Activated naive CD4-positive, alpha-beta T cell treated with anti-CD3 and anti-CD28 coated beads, Interleukin-2, amount 50 U/mL, for 72 hours (primary cell): ENCODE measurements around the gene FBLIM1. TPM values are rescaled to one million over a fixed set of nuclear protein-coding genes. Genes with fewer than 3 reads are reported as not detected.
"Not testable (repeated sequence)": the region's sequence is repeated elsewhere in the genome, so short reads cannot be mapped to it uniquely, and the experiment has no call there.

Source experiments
- ATAC-seq, 2 donors: fragments of 150-1000 bp; cut with Tn5 transposase; 2 replicates each; pipeline ENCODE4 v1.10.0; 2021; ENCODE audit warnings: mild to moderate bottlenecking in 2 of 2, moderate library complexity in 2 of 2
- DNase-seq, 2 donors: peaks; one replicate each; pipeline ENCODE4 v3.0.0; 2021 to 2022; ENCODE audit warnings: low spot score in 2 of 2
- H3K27ac Mint-ChIP-seq, 2 donors: one replicate each; pipeline ENCODE4 v1.8.0; 2022; ENCODE audit warnings: mild to moderate bottlenecking in 2 of 2, mixed read lengths in 2 of 2
- H3K36me3 Mint-ChIP-seq, 2 donors: one replicate each; pipeline ENCODE4 v1.8.0; 2022; ENCODE audit warnings: mixed read lengths in 2 of 2
- H3K9me3 Mint-ChIP-seq, 2 donors: one replicate each; pipeline ENCODE4 v1.8.0; 2022; ENCODE audit warnings: mixed read lengths in 2 of 2
- total RNA-seq, 2 donors: library from RNA; stranded (reverse); gene quantifications; one replicate each; pipeline ENCODE4 v1.2.3, GENCODE V29; 2022

Gene FBLIM1
- total RNA-seq, 2 donors from 2014 or later: 0.21 TPM; not detected in 1

DNA sequence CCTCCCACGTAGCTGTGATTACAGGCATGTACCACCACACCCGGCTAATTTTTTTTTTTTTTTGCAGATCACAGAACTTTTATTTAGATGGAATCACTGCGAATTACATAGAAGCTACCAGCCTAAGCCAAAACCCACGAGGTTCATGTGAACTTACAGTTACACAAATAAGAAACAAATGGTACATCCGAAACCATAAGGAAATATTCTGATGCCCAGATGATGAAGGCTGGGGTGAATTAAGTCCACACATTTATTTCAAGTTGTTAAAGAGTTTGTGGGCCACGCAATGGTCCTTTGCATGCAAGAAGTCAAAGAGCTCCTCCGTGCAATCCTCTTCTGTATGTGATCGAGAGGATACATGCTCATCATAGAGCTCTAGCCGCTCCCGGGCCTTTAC lies 48.5 kb downstream of the FBLIM1 start:
- ATAC-seq: no peak
- H3K9me3 Mint-ChIP-seq: no peaks in the 10 kb centered on the region
- no peak for DNase-seq
- no peaks in the 10 kb centered on the region for H3K36me3 Mint-ChIP-seq
- no peak overlapping the region for H3K27ac Mint-ChIP-seq

DNA sequence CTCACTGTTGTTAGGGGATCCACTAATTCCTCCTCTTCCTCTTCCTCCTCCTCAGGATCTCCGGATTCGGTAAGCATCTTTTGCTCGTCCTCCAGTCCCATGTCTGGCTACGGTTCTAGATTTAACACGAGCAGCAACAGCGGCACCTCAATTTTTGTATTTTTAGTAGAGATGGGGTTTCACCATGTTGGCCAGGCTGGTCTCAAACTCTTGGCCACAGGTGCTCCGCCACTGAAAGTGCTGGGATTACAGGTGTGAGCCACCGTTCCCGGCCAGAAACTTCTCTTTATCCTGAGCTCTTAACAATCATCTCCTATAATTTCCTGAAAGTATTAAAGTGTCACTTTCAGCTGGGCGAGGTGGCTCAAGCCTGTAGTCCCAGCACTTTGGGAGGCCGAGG lies 49.0 kb downstream of the FBLIM1 start, which contains the start of gene UQCRHL:
UQCRHL (minus strand) TSS at position 101 of the 400 bp plus-strand sequence; CDS start at position 101, 0 bp downstream.
- H3K36me3 Mint-ChIP-seq, H3K27ac Mint-ChIP-seq, H3K9me3 Mint-ChIP-seq, ATAC-seq, DNase-seq: not testable (repeated sequence)

DNA sequence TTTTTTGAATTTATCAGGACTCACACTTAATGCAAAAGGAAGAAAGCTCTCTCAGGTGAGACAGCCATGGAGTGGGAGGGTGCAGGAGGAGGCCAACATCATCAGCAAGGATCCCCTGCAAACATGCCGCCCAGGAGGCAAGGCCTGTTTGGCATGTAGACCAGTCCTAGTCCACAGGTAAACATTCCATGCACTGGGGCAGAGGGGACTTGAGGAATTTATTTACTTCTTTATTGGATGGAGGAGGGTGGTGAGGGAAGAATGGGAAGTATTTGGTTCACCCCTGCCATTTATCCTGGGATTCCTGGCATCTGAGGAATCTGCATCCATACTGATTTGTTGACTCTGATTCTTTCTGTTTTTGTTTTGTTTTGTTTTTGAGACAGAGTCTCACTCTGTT lies 50.4 kb downstream of the FBLIM1 start:
- H3K36me3 Mint-ChIP-seq: no peaks in the 10 kb centered on the region
- DNase-seq (no peak), ATAC-seq (no peak)
- no peak overlapping the region for H3K27ac Mint-ChIP-seq
- H3K9me3 Mint-ChIP-seq: no peaks in the 10 kb centered on the region

DNA sequence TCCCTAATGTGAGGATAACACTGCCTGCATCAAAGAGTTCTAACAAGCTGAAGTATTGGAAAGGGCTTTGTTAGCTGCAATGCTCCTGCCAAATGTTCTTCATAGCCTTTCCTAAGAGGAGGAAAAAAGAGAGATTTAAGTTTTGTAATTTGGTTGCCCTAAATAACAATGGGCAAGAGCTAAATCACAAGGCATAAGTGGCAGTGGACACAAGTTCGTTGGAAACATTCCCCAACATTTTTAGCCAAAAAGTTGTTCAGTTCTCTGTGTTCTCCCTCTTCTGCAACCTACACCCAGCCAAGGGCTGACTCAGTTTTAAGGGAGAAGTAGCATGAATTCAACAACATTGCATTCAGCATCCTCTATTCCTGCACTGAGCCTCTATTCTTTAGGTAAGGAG lies 51.5 kb downstream of the FBLIM1 start:
- Mint-ChIP-seq H3K36me3 (no peaks in the 10 kb centered on the region), H3K9me3 (no peaks in the 10 kb centered on the region), H3K27ac (no peak overlapping the region)
- ATAC-seq (no peak), DNase-seq (no peak)

DNA sequence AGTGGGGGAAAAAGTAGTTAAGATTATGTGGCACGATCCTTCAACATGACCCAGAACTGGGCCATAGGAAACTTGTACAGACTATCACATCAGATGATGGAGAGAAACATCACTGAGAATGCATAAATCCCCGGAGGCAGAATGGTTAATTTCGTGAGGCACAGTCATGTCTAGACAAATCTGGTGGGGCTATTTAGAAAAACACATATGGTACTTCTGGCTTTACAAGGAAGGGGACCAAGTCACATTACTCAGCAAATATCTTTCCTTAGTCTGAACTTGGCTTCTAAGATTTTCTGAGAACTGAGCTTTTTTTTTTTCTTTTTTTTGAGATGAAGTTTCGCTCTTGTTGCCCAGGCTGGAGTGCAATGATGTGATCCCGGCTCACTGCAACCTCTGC lies 58.1 kb downstream of the FBLIM1 start:
- ATAC-seq: no peak
- Mint-ChIP-seq H3K9me3 (no peaks in the 10 kb centered on the region), H3K36me3 (no peaks in the 10 kb centered on the region), H3K27ac (no peak overlapping the region)
- DNase-seq: no peak

DNA sequence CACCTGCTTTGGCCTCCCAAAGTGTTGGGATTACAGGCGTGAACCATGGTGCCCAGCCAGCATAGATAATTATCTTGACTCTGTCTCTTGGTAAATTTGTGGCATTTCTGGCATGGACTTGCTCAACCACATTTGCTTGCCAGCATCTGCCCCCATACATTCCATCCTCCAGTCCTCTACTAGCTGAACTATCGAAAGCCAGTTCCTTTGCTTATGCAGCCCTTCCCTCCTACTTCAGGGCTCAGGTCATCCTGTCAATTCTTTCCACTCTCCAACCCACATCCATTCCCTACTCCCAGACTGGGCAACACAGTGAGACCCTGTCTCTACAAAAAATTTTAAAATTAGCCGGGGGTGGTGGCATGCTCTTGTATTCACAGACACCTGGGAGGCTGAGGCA lies 61.9 kb downstream of the FBLIM1 start:
- Mint-ChIP-seq H3K36me3 (no peaks in the 10 kb centered on the region), H3K27ac (no peak overlapping the region), H3K9me3 (no peaks in the 10 kb centered on the region)
- no peak for ATAC-seq
- no peak for DNase-seq

DNA sequence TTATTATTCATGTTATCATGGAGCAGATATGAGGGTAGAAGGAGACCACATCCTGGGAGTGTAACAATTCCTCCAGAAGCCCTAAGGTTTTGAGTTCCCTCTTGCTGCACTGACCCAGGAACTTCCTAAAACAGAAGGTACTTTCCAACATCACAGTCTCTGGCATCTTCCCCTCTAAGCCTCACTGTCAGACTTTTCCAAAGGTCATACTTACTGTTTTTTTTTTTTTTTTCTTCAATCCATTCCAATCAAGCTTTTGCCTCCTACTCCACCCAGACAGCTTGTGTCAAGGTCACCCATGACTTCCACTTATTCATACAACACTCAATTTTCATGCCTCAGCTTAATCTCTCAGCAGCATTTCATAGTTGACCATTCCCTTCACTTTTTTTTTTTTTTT lies 67.2 kb downstream of the FBLIM1 start:
- Mint-ChIP-seq H3K27ac (no peak overlapping the region), H3K9me3 (no peaks in the 10 kb centered on the region), H3K36me3 (no peaks in the 10 kb centered on the region)
- DNase-seq (no peak), ATAC-seq (no peak)

DNA sequence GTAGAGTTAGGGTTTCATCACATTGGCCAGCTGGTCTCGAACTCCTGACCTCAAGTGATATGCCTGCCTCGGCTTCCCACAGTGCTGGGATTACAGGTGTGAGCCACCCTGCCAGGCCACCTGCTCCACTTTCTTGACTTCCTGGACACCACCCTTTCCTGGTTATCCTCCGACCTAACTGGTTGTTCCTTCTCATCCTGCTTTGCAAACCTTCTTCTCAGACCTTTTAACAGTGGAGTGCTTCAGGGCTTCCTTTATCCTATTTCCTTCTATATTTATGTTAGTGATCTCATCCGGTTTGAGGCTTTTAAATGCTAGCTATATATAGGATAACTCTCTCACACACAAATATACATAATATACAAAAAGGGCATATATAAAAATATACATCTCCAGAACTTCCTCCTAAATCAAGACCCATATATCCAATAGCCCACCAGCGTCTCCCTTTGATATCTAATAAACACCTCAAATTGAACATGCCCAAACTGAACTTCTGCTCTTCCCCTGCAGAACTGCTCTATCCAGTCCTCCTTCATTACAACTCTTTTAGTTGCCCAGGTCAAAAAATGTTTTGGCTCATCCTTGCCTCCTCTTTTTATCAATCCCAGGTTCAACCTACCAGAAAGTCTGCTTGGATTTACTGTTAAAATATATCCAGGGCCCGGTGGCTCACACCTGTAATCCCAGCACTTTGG lies 68.4 kb downstream of the FBLIM1 start:
- no peaks in the 10 kb centered on the region for H3K9me3 Mint-ChIP-seq

DNA sequence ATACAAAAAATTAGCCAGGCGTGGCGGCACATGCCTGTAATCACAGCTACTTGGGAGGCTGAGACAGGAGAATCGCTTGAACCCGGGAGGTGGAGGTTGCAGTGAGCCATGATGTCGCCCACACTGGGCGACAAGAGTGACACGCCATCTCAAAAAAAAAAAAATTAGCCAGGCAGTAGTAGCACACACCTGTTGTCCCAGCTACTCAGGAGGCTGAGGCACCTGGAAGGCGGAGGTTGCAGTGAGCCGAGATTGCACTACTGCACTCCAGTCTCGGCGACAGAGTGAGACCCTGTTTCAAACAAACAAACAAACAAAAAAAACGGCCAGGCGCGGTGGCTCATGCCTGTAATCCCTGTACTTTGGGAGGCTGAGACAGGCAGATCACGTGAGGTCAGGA lies 69.0 kb downstream of the FBLIM1 start:
- not testable (repeated sequence) for H3K36me3 Mint-ChIP-seq, H3K27ac Mint-ChIP-seq, ATAC-seq, H3K9me3 Mint-ChIP-seq, DNase-seq

More for the DNA sequence above, 68.4 kb downstream of the FBLIM1 start:
- no peak for ATAC-seq
- no peak overlapping the region for H3K27ac Mint-ChIP-seq
- no peak for DNase-seq
- peaks cover 4 to 5% of the 10 kb centered on the region in 2 donors for H3K36me3 Mint-ChIP-seq

DNA sequence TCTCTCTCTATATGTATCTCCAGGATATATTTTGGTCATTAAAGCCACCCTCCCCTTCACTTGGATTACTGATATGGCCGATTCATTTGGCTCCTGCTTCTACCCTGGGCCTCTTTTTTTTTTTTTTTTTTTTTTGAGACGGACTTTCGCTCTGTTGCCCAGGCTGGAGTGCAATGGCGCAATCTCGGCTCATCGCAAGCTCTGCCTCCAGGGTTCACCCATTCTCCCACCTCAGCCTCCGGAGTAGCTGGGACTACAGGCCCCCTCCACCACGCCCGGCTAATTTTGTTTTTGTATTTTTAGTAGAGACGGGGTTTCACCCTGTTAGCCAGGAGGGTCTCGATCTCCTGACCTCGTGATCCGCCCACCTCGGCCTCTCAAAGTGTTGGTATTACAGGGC lies 70.3 kb downstream of the FBLIM1 start:
- H3K9me3 Mint-ChIP-seq, DNase-seq, ATAC-seq, H3K36me3 Mint-ChIP-seq, H3K27ac Mint-ChIP-seq: not testable (repeated sequence)

DNA sequence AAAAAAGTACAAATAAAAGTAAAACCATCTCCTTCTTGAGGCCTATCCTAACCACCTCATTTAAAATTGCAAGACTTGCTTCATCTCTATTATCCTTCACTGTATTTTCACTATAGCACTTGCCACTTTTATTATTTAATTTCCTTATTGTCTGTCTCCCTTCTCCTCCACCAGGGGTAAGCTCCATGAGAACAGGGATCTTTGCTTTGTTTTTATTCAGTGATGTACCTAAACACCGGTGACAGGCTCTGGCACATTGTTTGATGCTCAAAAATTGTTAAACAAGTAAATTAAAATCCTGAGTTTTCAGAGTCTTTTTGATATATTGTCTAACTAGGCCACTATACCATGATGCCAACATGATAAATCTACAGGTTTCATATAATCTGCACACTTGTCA lies 71.7 kb downstream of the FBLIM1 start:
- no peak for DNase-seq
- no peak for ATAC-seq
- no peaks in the 10 kb centered on the region for H3K9me3 Mint-ChIP-seq
- no peak overlapping the region for H3K27ac Mint-ChIP-seq
- H3K36me3 Mint-ChIP-seq: peaks cover 5 to 8% of the 10 kb centered on the region in 2 donors

DNA sequence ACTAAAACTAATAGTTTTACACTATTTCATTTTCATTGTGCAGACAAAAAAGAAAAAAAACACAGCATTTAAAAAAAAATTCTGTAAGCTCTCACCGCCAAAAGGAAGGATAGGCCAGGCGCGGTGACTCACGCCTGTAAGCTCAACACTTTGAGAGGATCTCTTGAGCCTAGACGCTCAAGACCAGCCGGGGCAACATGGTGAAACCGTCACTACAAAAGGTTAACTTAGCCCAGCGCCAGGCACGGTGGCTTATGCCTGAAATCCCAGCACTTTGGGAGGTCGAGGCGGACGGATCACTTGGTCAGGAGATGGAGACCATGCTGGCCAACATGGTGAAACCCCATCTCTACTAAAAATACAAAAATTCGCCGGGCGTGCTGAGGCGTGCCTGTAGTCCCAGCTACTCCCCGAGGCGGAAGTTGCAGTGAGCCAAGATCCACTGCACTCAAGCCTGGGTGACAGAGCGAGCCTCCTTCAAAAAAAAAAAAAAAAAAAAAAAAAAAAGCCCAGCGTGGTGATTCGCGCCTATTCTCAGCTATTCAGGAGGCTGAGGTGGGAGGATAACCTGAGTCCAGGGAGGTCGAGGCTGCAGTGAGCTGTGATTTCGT lies 74.6 kb downstream of the FBLIM1 start:
- Mint-ChIP-seq H3K36me3 (peaks cover 8 to 13% of the 10 kb centered on the region in 2 donors), H3K27ac (peak overlapping the region; percentile 97 to 98), H3K9me3 (no peaks in the 10 kb centered on the region)
- ATAC-seq: no peak
- DNase-seq: peak; percentile 43 to 60

DNA sequence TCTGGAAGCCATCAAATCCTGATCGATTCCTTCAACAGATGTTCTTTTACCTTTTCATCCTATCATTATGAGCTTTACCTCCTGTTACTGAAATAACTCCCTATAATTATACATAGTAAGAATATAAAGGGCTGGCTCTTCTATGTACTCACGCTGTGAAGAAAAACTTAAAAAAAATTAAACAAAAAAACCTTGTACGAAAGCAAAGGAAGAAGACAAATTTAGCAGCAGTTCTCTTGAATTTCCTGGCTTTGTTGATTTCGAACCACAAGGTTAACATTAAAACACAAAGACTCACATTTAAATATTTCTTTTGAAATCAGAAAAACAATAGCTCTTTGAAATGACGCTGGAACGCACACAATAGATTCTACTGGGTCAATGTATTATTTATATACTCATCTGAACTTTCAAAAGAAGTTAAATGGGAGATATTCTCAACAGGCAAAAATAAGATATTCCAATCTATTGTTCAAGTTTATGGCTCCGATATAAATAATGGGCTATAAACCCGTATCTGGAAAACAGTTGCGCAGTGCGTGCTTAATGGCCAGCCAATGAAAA lies 75.3 kb downstream of the FBLIM1 start:
- peak overlapping the region; percentile 97 to 98 for H3K27ac Mint-ChIP-seq
- H3K36me3 Mint-ChIP-seq: peaks cover 8 to 13% of the 10 kb centered on the region in 2 donors
- ATAC-seq (no peak), DNase-seq (no peak)
- no peaks in the 10 kb centered on the region for H3K9me3 Mint-ChIP-seq

DNA sequence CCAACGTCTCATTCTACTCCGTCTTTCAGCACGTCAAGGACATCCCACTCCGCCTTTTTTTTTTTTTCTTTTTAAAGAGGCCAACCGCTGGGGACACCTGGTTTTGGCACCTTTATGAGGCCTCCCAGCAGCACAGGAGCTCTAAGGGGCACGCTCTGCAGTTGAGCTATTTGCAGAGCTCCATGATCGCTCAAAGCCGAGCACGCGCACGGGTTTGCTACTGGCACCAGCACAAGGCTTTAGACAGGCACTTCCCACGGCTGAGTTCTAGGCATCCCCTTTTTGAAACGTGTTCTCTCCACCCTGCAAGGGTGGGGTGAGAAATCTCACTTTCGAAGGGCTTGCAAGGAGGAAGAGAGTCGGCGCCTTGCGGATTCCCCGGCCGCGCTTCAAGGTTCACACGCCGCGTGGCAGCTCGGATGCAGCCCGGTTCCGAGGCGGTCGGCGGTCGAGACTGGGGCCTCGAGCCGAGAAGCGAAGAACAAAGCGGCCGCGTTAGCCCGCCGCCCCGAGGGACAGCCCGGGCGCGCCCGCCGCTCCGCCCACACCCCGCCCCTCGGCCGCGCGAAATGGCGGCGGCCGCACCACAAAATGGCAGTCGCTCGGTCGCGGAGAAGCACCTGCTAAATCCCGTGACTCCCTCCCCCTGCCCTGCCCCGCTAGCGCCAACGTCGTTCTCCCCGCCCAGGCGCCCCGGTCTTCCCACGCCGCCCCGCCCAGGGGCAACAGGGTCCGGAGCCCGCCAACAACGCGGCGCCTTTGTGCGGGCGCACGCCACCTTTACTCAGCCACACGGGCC lies 76.0 kb downstream of the FBLIM1 start:
- DNase-seq (peak; percentile 88 to 89), ATAC-seq (peak; percentile 61 to 75)
- peak overlapping the region; percentile 97 to 99 for H3K27ac Mint-ChIP-seq
- H3K9me3 Mint-ChIP-seq: no peaks in the 10 kb centered on the region
- peaks cover 8 to 13% of the 10 kb centered on the region in 2 donors for H3K36me3 Mint-ChIP-seq

DNA sequence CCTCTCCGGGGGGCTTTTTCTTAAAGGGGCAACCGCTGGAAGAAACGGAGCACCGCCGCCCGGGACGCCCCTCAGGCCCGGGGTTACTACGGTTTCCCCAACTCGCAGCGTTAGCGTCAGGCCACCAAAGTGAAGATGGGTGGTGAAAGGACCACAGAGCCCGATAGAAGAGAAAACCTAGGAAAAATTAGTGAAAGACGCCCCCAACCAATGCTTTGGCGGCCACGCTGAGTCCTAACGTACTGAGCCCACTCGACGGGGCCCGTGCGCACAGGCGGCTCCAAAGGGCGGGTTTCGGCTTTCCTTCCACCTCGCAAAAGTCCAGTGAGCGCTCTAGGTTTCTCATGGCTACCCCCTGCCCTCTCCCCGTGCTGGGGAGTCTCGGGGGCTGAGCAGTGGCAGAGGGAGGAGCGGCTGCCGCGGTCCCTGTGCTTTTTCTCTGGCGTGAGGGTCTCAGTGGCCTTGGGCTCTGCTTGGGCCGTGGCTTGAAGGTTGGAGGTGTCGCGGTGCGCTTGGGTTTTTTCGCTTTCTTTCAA lies 76.7 kb downstream of the FBLIM1 start:
- ATAC-seq: peak; percentile 15 to 21
- peak overlapping the region; percentile 97 to 99 for H3K27ac Mint-ChIP-seq
- H3K9me3 Mint-ChIP-seq: no peaks in the 10 kb centered on the region
- H3K36me3 Mint-ChIP-seq: peaks cover 8 to 13% of the 10 kb centered on the region in 2 donors
- DNase-seq: no peak

DNA sequence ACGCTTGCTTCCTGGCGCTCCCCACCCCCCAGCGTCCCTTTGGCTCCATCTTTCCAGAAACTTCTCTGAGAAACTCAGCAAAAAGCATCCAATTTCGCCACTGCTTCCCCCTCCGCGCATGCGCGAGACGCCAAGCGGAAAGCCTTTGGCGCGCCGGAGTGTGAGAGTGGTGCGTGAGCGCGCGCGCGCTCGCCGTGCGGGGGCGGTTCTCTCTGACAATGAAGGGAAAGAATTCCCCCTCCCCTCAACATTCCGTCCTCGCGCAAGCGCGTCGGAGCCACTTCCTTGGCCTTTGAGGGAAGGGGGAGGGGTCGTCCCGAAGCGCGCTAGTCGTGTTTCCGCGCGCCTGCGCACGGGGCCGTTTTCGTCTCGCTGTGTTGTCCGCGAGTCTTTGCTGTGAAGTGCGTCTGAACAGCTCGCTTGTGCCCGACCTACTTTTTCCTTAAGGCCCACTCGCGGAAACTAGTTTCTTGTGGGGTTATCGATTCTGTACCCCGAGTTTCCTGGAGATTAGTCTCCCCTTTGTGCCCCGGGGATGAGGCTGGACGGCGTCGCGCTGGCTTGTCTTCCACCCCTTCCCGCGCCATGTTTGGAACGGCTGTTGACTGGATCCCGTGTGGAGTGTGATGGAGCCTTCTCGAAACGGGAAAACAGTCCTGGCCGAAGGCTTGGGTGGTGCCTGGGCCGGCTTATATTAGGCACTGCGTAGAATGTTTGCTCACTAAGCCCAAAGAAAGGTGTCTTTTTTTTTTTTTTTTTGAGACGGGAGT lies 77.3 kb downstream of the FBLIM1 start:
- peak overlapping the region; percentile 97 to 99 for H3K27ac Mint-ChIP-seq
- ATAC-seq (peak; percentile 47 to 54), DNase-seq (peak; percentile 98 to 99)
- H3K9me3 Mint-ChIP-seq: no peaks in the 10 kb centered on the region
- H3K36me3 Mint-ChIP-seq: peaks cover 8 to 13% of the 10 kb centered on the region in 2 donors
